GM12865 (cell line): ENCODE data around the gene TRAPPC10.

ENCODE experiments used
- DNase-seq: peaks from one replicate; pipeline ENCODE4 v3.0.0; 2010; ENCODE audit warnings: low read depth
- H3K4me3 ChIP-seq: 2 replicates; pipeline ENCODE4 v1.5.1; 2011; ENCODE audit warnings: mild to moderate bottlenecking, low read depth, low read length, control low read depth
- CTCF ChIP-seq: IDR thresholded peaks from 2 replicates; pipeline ENCODE4 v1.5.1; 2011; ENCODE audit warnings: low read length, control low read depth, low read depth, inconsistent platforms; ENCODE audit not compliant: insufficient read depth; ENCODE audit errors: missing control alignments

TRAPPC10 gene

GRCh38 chr21:43969115-43969444 lies 43.0 kb upstream of the TRAPPC10 start:
- H3K4me3 ChIP-seq: no peak overlapping the region

GRCh38 chr21:43970551-43970950 lies 41.6 kb upstream of the TRAPPC10 start:
- H3K4me3 ChIP-seq: no peak overlapping the region
- no peak for TF ChIP-seq CTCF
- no peak for DNase-seq

More at GRCh38 chr21:43969115-43969444, 43.0 kb upstream of the TRAPPC10 start:
- no peak for DNase-seq
- no peak for TF ChIP-seq CTCF

GRCh38 chr21:43971201-43971991 lies 40.7 kb upstream of the TRAPPC10 start:
- DNase-seq: no peak
- no peak overlapping the region for H3K4me3 ChIP-seq
- no peak for TF ChIP-seq CTCF

GRCh38 chr21:43971992-43972255 lies 40.2 kb upstream of the TRAPPC10 start:
- no peak for DNase-seq
- no peak for TF ChIP-seq CTCF
- H3K4me3 ChIP-seq: no peak overlapping the region

GRCh38 chr21:43972850-43973633 lies 39.1 kb upstream of the TRAPPC10 start:
- H3K4me3 ChIP-seq: no peak overlapping the region
- TF ChIP-seq CTCF: no peak
- no peak for DNase-seq

- H3K4me3 ChIP-seq: no peak overlapping the region
- no peak for TF ChIP-seq CTCF
- DNase-seq: no peak
Observed at GRCh38 chr21:43973634-43973955, 38.5 kb upstream of the TRAPPC10 start.
